IMR-90 (cell line): ENCODE data around the gene USB1.

ENCODE experiments used
- BHLHE40 ChIP-seq: fragments of 150-350 bp; IDR thresholded peaks from 2 replicates; pipeline ENCODE4 v1.6.1; 2016; ENCODE audit warnings: mild to moderate bottlenecking, low read depth, low read length
- CEBPB ChIP-seq: IDR thresholded peaks from 2 replicates; pipeline ENCODE4 v1.6.1; 2012; ENCODE audit warnings: low read depth, low read length, improper control_type of control experiment
- CTCF ChIP-seq: conservative IDR thresholded peaks from 2 replicates; pipeline ENCODE4 v1.5.1; 2012; ENCODE audit warnings: mild to moderate bottlenecking, low read depth, low read length, improper control_type of control experiment
- ELK1 ChIP-seq: fragments of 150-350 bp; IDR thresholded peaks from 2 replicates; pipeline ENCODE4 v1.6.1; 2016; ENCODE audit warnings: low read depth, mild to moderate bottlenecking, low read length, moderate library complexity, borderline replicate concordance
- MAFK ChIP-seq: IDR thresholded peaks from 2 replicates; pipeline ENCODE4 v1.6.1; 2012; ENCODE audit warnings: low read depth, low read length, improper control_type of control experiment
- MAZ ChIP-seq: IDR thresholded peaks from 2 replicates; pipeline ENCODE4 v1.6.1; 2012; ENCODE audit warnings: low read depth, mild to moderate bottlenecking, low read length, improper control_type of control experiment, moderate library complexity, borderline replicate concordance
- NFE2L2 ChIP-seq: fragments of 150-350 bp; IDR thresholded peaks from 2 replicates; pipeline ENCODE4 v1.6.1; 2016; ENCODE audit warnings: low read depth, mild to moderate bottlenecking, low read length
- POLR2A ChIP-seq: IDR thresholded peaks from 2 replicates; pipeline ENCODE4 v1.6.1; 2012; ENCODE audit warnings: mild to moderate bottlenecking, low read depth, low read length
- RAD21 ChIP-seq: IDR thresholded peaks from 2 replicates; pipeline ENCODE4 v1.6.1; 2012; ENCODE audit warnings: low read length, improper control_type of control experiment

- TF ChIP-seq CTCF (no peak), MAZ (no peak), BHLHE40 (no peak), ELK1 (no peak), CEBPB (no peak), MAFK (no peak), POLR2A (no peak), RAD21 (no peak), NFE2L2 (no peak)
Observed at GRCh38 chr16:58002416-58002800, 1.2 kb downstream of the USB1 start.
